Activated T-helper 2 cell treated with anti-CD3 and anti-CD28 coated beads, Interferon-gamma antibody, Interleukin-2, Interleukin-4, amounts not matched to agents 10 μg/mL and 5 μg/mL and 100 μg/mL, durations not matched to agents 14 hours and 24 hours and 36 hours (primary cell): ENCODE measurements around the gene DACT3. TPM values are rescaled to one million over a fixed set of nuclear protein-coding genes. Genes with fewer than 3 reads are reported as not detected.

Experiments used
- DNase-seq: peaks from one replicate; pipeline ENCODE4 v3.0.0; 2021; ENCODE audit warnings: low spot score
- H3K27ac Mint-ChIP-seq: one replicate; pipeline ENCODE4 v1.8.0; 2021; ENCODE audit warnings: mixed read lengths
- H3K27me3 Mint-ChIP-seq: one replicate; pipeline ENCODE4 v1.8.0; 2021; ENCODE audit warnings: low read depth, mixed read lengths
- H3K36me3 Mint-ChIP-seq: one replicate; pipeline ENCODE4 v1.8.0; 2021; ENCODE audit warnings: low read depth, mixed read lengths
- H3K4me1 Mint-ChIP-seq: one replicate; pipeline ENCODE4 v1.8.0; 2021; ENCODE audit warnings: low read depth, mixed read lengths
- H3K4me3 Mint-ChIP-seq: one replicate; pipeline ENCODE4 v1.8.0; 2021; ENCODE audit warnings: low read depth, mild to moderate bottlenecking, moderate library complexity, mixed read lengths
- H3K9me3 Mint-ChIP-seq: one replicate; pipeline ENCODE4 v1.8.0; 2021; ENCODE audit warnings: mixed read lengths
- intact Hi-C: fragments of 100-400 bp; cut with micrococcal nuclease; formaldehyde crosslinking; loops from one replicate; pipeline ENCODE4 v1.15.1; 2023
- total RNA-seq: library from RNA; stranded (reverse); gene quantifications from 2 replicates; pipeline ENCODE4 v1.2.3, GENCODE V29; 2022

Gene DACT3
- total RNA-seq, 1 donor from 2014 or later = 6.1 TPM

DNA sequence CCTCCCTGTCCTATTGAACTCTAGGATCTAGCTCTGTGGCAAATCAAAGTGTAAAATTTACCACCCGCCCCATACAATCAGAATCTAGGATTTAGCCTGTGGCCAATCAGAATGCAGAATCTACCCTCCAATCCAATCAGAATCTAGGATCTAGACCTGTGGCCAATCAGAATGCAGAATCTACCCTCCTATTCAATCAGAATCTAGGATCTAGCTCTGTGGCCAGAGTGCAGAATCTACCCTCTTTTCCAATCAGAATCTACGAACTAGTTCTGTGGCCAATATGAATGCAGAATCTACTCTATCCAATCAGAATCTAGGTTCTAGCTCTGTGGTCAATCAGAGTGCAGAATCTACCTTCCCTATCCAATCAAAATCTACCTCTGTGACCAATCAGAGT, 30.1 kb upstream of the DACT3 start:
- intact Hi-C loops = no loop called here
- Mint-ChIP-seq H3K4me1 (no peaks in the 10 kb centered on the region), H3K9me3 (no peaks in the 10 kb centered on the region), H3K27ac (no peak overlapping the region), H3K27me3 (no peaks in the 10 kb centered on the region), H3K36me3 (peaks cover 80% of the 10 kb centered on the region), H3K4me3 (no peak overlapping the region)
- DNase-seq = no peak

DNA sequence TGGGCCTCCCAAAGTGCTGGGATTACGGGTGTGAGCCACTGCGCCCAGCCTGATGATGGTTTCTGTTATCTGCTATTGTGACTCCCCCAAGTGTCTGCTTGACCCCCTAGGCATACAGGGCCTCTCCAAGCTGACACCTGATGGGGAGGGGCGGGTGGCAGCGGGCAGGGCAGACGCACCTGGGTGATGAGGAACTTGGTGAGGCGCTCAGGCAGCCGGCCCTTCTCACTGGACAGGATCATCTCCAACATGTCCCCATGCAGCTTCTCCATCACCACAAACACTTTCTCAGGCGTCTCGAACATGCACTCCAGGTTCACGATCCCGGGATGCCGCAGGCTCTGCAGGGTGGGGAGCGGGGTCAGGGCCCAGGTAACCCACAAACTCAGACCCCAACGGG, 28.4 kb upstream of the DACT3 start:
- Mint-ChIP-seq H3K9me3 (no peaks in the 10 kb centered on the region), H3K36me3 (peaks cover 80% of the 10 kb centered on the region), H3K27me3 (no peaks in the 10 kb centered on the region), H3K27ac (no peak overlapping the region), H3K4me1 (no peaks in the 10 kb centered on the region), H3K4me3 (no peak overlapping the region)
- DNase-seq = no peak
- intact Hi-C loops = no loop called here

DNA sequence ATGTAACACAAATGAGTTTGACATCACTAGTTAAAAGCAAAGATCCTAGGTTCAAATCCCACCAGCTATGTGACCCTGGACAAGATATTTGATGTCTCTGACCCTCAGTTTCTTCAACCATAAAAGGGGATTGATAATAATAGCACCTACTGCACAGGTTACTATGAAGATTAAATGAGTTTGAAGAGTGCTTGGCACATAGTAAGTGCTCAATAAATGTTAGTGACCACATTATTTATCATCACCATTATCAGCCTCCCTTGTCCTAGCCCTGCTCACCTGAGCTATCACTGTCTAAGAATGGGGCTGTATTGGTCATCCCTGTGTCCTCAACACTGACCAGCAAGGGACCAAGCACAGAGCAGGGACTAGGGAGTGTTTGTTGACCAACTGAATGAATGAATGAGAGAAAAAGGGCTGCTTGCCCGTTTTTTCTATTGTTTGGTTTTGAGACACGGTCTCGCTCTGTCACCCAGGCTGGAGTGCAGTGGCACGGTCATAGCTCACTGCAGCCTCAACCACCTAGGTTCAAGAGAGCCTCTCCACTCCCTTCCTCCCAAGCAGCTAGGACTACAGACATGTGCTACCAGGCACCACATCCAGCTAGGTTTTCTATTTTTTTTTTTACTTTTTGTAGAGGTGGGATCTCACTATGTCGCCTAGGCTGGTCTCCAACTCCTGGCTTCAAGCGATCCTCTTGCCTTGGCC, 26.6 kb upstream of the DACT3 start:
- no peaks in the 10 kb centered on the region for H3K27me3 Mint-ChIP-seq
- peaks cover 74% of the 10 kb centered on the region for H3K36me3 Mint-ChIP-seq
- H3K9me3 Mint-ChIP-seq = no peaks in the 10 kb centered on the region
- H3K27ac Mint-ChIP-seq = no peak overlapping the region
- intact Hi-C loops = no loop called here
- no peaks in the 10 kb centered on the region for H3K4me1 Mint-ChIP-seq
- no peak overlapping the region for H3K4me3 Mint-ChIP-seq
- no peak for DNase-seq

DNA sequence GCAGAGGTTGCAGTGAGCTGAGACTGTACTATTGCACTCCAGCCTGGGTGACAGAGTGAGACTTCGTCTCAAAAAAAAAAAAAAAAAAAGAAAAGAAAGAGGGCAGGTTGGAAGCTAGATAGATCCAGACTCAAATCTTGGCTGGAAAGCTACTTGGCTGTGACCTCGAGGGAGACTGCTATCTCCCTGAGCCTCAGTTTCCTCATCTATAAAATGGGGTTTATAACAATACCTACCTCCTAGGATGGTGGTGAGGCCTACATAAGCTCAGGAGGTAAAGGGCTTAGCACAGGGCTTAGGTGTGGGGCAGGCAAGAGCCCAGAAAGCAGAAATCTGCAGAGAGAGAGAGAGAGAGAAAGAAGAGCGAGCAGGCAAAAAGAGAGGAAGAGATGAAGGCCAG, 24.2 kb upstream of the DACT3 start:
- Mint-ChIP-seq H3K4me3 (no peak overlapping the region), H3K4me1 (no peaks in the 10 kb centered on the region), H3K27ac (no peak overlapping the region), H3K27me3 (no peaks in the 10 kb centered on the region), H3K36me3 (peaks cover 66% of the 10 kb centered on the region), H3K9me3 (no peaks in the 10 kb centered on the region)
- intact Hi-C loops = no loop called here
- DNase-seq = no peak

DNA sequence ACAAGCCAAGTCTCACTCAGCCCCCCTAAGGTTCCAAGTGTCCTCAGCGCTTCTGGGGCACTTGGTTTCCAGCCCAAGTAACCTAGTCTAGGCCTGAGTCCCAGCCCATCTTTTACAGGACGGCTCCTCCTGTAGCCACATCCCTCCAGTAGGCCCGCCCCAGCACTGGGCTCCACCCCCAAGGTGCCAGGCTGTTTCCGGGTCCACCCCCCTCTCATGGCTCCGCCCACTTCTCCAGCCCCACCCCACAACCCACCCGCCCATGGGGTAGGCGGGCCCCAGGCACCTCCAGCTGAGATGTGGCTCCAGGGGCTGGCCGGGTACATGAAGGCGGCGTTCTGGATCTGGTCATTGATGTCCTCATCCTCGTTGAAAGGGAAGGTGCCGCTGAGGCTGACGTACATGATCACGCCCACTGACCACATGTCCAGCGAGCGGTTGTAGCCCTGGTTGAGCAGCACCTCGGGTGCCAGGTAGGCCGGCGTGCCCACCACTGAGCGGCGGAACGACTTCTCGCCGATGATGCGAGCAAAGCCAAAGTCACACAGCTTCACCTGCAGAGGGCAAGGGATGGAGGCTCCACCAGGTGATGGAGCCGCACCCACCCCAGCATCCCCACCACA, 17.2 kb upstream of the DACT3 start:
- intact Hi-C loops = no loop called here
- DNase-seq = peak; percentile 56
- H3K27ac Mint-ChIP-seq = peak overlapping the region; percentile 46
- no peak overlapping the region for H3K4me3 Mint-ChIP-seq
- H3K27me3 Mint-ChIP-seq = no peaks in the 10 kb centered on the region
- H3K4me1 Mint-ChIP-seq = peaks cover 8% of the 10 kb centered on the region
- peaks cover 79% of the 10 kb centered on the region for H3K36me3 Mint-ChIP-seq
- H3K9me3 Mint-ChIP-seq = no peaks in the 10 kb centered on the region

DNA sequence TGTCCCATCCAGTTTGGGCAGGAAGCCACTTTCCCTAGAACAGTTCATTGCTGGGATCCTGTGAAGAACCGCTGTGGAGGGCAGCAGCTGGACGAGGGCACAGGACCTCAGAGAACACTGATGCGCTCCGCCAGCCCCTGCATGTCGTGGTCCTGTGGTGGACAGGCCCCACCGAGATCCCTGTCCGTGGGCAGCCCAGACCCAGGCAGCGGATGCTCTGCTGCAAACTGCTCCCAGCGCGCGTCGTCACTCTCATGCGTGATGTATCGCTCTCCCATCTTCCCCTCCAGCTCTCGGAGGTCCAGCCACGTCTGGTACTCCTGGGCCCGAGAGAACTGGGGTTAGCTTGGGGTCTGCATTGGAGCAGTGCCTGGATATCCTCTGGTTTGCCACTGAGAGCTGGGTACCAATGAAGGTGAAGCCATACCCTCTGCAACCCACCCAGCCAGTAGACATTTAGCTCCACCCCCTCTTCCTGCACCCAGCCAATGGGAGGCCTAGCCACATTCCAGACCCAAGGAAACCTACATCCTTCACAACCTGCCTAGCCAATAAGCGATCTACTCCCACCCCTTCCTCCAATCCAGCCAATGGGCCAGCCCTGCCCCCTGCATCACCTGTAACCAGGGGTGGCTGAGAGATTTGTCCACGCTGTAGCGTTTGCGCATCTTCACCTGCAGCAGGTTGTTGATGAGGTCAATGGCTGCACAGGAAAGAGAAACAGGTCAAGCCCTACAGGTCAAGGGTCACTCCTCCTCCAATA, 13.6 kb upstream of the DACT3 start:
- Mint-ChIP-seq H3K9me3 (no peaks in the 10 kb centered on the region), H3K27me3 (no peaks in the 10 kb centered on the region), H3K36me3 (peaks cover 72% of the 10 kb centered on the region), H3K4me1 (peaks cover 8% of the 10 kb centered on the region), H3K4me3 (no peak overlapping the region), H3K27ac (no peak overlapping the region)
- no peak for DNase-seq
- intact Hi-C loops = no loop called here

DNA sequence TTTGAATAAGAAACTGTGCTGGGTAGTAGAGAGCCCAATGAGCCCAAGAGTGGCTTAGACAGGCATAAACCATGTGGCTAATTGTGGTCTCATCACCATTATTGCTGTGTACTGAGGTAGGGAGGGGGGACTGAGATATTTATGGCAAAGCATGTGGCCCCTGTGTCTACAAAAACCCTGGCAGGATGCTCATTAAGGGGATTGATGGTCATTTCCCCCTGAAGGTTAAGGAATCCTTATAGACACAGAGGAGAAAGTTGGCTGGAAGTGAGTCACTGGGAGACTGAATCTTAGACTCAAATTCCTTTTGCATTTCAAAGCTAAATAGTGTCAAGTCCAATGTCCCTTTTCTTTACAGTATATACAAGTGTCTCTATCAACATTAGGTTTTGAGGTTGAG, 9.8 kb upstream of the DACT3 start:
- H3K4me1 Mint-ChIP-seq = no peaks in the 10 kb centered on the region
- H3K9me3 Mint-ChIP-seq = no peaks in the 10 kb centered on the region
- no peak overlapping the region for H3K27ac Mint-ChIP-seq
- no peaks in the 10 kb centered on the region for H3K27me3 Mint-ChIP-seq
- DNase-seq = no peak
- H3K4me3 Mint-ChIP-seq = no peak overlapping the region
- intact Hi-C loops = no loop called here
- H3K36me3 Mint-ChIP-seq = peaks cover 42% of the 10 kb centered on the region

DNA sequence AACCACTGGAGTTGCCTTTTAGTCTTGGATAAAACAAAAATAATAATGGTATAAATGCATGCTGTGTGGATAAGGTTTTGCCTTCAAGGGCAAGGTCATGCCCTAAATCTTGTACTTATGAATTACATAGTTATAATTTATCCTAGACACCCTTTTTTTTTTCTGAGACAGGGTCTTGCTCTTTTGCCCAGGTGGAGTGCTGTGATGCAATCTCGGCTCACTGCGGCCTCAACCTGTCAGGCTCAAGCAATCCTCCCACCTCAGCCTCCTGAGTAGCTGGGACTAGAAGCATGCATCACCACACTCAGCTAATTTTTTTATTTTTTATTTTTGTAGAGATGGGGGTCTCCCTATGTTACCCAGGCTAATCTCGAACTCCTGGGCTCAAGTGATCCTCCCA, 7.7 kb upstream of the DACT3 start:
- peaks cover 21% of the 10 kb centered on the region for H3K36me3 Mint-ChIP-seq
- peaks cover 2% of the 10 kb centered on the region for H3K27me3 Mint-ChIP-seq
- DNase-seq = no peak
- H3K27ac Mint-ChIP-seq = no peak overlapping the region
- no peaks in the 10 kb centered on the region for H3K4me1 Mint-ChIP-seq
- no peaks in the 10 kb centered on the region for H3K9me3 Mint-ChIP-seq
- H3K4me3 Mint-ChIP-seq = no peak overlapping the region
- intact Hi-C loops = no loop called here

DNA sequence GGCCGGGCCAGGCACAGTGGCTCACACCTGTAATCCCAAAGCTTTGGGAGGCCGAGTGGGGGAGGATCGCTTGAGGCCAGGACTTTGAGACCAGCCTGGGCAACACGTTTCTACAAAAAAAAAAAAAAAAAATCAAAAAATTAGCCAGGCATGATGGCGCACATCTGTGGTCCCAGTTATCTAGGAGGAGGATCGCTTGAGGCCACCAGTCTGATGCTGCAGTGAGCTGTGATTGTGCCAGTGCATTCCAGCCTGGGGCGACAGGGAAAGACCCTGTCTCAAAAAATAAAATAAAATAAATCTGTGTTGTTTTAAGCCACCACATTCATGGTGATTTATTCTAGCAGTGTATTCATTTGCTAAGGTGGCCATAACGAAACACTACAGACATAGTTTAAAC, 4.1 kb upstream of the DACT3 start:
- Mint-ChIP-seq H3K36me3 (peaks cover under 1% of the 10 kb centered on the region), H3K4me3 (no peak overlapping the region), H3K27ac (no peak overlapping the region), H3K27me3 (peaks cover 11% of the 10 kb centered on the region), H3K4me1 (peaks cover 12% of the 10 kb centered on the region), H3K9me3 (no peaks in the 10 kb centered on the region)
- intact Hi-C loops = no loop called here
- DNase-seq = no peak

DNA sequence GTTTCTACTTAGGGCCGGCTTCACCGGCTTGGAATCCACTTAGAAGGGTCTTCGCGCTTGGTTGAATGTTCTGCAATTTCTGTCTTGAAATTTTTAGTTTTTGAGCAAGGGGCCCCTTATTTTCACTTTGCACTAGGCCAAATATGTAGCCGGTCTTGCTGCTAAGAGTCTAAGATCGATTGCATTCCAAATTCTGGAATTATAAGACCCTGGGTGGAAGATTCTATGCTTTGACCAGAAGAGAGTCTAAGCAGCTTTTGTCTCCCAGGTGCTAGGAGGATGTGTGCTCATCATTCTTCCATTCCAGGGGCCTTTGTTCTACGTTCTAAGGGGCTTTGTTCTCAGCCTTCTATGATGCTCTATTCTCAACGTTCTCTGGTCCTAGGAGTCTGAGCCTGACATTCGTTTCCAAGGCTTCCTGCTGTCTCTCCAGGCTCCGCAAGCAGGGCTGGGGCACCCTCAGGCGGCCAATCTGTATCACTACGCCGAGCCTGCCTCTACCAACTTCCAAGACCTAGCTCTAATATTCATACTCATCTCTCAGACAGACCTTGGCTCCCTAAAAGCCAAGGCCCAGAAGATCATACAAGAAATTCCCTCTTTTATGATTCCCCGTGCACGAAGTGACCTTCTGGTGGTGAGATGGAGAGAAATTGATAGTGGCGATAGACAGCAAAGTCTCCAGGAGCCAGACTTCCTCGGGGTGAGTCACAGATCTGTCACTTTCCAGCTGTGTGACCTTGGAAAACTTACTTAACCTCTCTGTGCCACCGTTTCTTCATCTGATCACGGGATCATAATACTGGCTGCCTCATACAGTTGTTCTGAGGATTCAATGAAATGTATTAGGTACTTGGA, 982 bp upstream of the DACT3 start:
- peak overlapping the region; percentile 80 for H3K27ac Mint-ChIP-seq
- peak; percentile 67 for DNase-seq
- H3K9me3 Mint-ChIP-seq = no peaks in the 10 kb centered on the region
- intact Hi-C loops = loop anchor here (1.0 kb wide), 3 partner anchors 28 to 133 kb away; no protein-coding TSS in a partner anchor
- H3K4me3 Mint-ChIP-seq = peak overlapping the region; percentile 81
- H3K4me1 Mint-ChIP-seq = peaks cover 16% of the 10 kb centered on the region
- no peaks in the 10 kb centered on the region for H3K36me3 Mint-ChIP-seq
- H3K27me3 Mint-ChIP-seq = peaks cover 23% of the 10 kb centered on the region

DNA sequence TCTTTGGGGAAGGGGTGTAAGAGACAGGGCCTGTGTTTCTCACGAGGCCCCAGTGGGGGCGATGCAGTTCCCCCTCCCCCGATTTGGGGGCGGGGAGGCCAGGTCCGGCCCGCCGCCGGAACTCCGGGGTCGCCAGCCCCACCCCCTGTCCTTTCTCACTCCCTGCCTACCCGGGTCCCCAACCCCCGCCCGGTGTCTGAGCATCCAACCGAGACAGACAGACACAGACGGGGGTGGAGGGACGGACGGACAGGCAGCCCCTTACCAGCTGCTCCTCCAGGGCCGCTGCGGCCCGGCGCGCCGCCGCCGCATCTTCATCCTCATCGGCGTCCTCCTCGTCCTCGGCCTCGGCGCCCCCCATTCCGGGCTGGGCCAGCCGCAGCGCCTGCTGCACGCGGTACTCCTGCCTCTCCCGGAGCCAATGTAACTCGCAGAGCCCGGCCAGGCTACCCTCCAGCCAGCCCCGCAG, 397 bp downstream of the DACT3 start:
- Mint-ChIP-seq H3K27me3 (peaks cover 26% of the 10 kb centered on the region), H3K36me3 (no peaks in the 10 kb centered on the region), H3K4me3 (peak overlapping the region; percentile 81), H3K4me1 (peaks cover 19% of the 10 kb centered on the region), H3K9me3 (no peaks in the 10 kb centered on the region), H3K27ac (no peak overlapping the region)
- intact Hi-C loops = loop anchor here (1.0 kb wide), 1 partner anchor 26 kb away; no protein-coding TSS in a partner anchor
- no peak for DNase-seq

DNA sequence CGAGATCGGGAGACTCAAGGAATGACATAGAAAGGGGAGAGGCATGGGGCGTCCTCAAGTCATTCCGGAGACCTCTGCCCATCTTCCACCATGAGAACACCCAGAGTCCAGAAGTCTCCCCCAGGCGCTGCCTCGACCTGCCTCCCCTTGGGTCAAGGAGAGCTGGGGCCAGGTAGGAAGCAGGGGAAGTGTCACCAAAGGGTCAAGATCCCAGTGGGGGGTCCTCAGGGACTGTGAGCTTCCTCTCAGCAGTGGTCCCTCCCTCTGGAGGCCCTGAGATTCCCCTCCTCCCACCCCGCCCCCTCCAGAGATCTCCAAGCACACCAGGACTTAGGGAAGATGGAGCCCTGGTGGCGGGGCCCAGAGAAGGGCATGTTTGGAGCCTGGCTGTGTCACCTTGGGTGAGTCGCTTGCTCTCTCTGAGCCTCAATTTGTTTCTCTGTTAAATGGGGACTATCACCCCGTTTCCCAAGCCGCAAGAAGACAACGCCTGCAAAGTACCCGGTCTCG, 919 bp downstream of the DACT3 start:
- peak overlapping the region; percentile 28 for H3K27ac Mint-ChIP-seq
- DNase-seq = no peak
- peaks cover 28% of the 10 kb centered on the region for H3K27me3 Mint-ChIP-seq

More for the DNA sequence above, 919 bp downstream of the DACT3 start:
- Mint-ChIP-seq H3K9me3 (no peaks in the 10 kb centered on the region), H3K4me1 (peaks cover 19% of the 10 kb centered on the region), H3K4me3 (peak overlapping the region; percentile 79), H3K36me3 (no peaks in the 10 kb centered on the region)
- intact Hi-C loops = no loop called here
